ENCODE results near the gene PEG3.
"Not testable (repeated sequence)": the region's sequence is repeated elsewhere in the genome, so short reads cannot be mapped to it uniquely, and the experiment has no call there.

PEG3 gene

DNA sequence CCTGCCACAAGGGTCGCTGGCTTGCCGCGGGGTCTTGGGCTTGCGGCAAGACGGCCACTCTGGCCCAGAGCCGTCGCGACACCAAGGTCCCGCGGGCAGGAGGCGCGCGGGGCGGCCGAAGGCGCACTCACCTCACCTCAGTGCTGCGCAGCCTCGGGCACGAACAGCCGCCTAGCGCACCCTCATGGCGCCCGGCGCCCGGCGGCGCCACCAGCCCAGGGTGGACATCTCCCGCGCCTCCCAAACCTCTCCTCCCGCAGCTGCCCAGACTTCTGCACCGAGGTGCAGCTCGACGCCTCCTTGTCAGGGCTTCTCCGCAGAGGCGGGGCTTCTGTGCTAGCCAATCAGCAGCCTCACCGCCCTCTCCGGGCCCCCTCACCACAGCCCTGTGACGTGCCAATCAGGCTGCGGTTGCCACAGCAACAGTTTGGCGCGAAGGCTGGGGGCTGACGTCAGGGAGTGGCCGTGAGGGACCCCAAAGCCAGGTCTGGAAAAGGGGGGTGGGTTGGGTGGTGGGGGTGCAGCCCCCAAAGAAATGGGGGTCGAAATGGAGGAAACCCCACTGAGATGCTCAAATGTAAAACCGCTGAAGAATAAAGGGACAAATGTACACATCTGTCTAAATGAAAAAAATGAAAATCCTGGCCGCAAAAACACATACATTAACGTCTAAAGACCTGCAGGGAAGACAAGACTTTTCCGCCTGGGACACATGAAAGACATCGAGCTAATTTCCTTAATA lies at the start of gene PEG3, which contains the start of gene ZIM2:
TSS of gene PEG3 (minus strand) at position 276 of the 742 bp plus-strand sequence. CDS start 16,071 bp downstream, outside the sequence.
TSS of gene ZIM2 (minus strand) at position 276 of the 742 bp plus-strand sequence. CDS start 16,449 bp downstream, outside the sequence.
- DNase-seq: no peak

DNA sequence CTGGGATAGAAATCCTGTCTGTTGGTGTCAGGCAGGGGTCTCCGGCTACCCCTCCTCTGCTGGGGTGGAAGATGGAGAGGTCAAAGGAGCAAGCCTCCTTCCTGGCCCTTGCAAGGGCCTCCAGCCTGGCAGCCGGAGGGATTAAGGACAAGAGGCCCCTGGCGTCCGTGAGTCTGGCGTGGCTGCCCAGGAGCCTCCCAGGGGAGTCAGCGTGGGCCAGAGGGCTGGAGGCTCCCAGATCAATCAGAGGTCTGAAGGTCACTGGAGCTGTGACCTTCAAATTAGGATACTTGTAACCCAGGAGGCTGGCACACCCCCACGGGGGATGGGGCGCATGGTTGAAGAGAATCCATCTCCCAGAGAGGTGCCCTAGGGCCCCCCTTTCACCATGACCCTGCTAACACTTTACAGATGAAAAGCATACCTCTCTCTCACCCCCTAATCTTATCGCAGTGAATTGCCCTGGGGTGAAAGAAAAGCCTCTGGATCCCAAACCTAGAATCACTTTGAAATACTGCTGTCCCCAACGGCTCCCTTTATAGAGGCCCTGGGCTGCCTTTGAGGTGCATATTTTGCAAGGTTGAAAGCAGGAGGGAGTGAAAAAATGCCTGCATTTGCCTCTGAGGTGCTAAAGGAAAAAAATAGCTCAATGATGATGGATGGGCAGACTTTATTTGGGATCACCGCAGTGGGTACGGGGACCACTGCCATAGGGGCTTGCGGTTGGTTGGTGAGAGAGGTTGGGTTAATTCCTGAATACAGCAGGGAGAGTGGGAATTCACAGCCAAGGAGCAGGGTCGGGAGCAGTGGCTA lies 44.9 kb upstream of the PEG3 start:
- no peak for DNase-seq

DNA sequence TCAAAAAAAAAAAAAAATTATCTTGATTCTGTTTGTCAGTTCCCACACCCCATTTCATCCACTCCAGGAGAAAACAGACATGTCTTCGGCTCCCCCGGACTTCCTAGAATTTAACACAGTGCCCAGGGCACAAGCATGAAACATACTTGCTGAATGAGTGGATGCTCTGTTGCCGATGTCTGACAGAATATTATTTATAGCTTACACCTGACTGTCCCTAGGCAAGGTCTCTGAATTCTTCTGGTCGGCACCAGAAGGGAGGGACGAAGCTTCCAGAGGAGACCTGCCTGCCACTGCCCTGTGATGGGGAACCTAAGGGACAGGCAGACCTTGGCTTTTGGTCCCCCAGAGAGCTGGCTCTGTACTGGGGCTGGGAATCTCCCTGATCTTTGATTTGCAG lies 43.9 kb upstream of the PEG3 start:
- no peak for DNase-seq

DNA sequence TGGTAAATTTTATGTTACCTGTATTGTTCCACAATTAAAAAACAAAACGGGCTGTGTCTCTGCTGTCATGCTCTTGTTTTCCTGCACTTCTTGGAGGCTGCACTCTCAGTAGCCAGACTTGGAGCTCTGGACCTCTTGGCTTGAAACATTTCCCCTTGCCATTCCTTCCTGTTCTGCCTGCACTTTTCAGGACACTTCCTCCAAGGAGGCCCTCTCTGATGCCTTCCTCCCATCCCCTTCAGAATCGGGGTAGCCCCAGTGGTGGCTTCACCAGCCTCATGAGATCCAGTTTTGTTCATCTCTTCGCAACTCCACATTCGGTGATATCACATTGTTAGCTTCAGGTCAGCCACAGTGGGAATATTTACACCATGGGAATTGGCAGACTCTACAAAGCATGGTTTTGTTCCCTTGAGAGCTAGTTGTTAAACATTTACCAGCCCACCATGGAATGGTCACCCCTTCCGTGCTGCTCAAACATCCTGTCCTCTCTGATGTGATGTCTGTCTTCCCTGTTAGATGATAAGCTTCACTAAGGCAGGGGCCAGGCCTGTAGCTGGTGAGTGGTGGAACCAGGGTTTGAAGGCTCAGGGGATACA lies 40.2 kb upstream of the PEG3 start:
- DNase-seq: no peak

DNA sequence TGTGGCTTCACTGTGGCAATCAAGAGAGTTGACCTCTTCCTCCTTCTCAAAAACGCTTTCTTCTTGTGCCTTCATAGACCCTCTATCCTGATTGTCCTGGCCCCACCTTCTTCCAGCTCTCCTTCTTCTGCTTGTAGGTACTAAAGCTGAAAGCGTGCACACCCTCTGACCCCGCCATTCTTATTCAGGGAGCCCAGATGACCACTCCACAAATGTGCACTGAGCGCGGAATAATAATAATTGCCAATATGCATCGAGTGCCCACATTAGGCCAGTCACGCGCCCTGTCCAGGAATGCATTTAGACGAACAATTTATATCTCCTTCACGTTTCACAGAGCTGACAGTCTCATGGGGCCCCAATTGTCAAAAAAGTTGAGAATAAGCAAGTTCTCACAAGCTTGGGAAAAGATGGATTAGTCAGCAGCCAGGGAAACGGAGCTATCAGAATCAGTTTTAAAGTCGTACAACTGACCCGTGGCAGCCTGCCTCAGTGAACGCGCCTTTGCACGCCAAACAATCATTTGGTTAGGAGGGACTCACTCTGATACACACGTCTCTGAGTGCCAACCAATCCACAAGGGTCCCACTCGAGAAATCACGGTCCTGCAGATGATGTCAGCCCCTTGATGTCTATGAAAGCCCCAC lies 36.7 kb upstream of the PEG3 start:
- DNase-seq: no peak

DNA sequence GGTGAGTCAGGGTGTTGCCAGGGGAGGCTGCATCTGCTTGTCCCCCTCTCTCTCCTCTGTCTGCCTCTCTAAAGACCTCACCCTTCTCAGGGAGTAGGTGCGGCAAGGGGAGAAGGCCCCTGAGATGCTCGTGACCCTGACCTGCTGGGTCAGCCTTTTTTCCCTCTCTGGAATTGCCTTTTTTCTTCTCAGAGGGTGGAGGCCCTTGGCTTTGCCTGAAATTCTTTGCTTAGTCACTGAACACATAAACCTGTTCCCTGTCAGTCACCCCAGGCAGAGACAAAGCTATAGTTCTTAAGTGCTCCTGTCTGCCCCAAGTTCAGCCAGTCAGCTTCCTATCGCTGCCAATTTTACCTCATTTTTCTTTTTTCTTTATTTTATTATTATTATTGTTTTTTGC lies 35.2 kb upstream of the PEG3 start:
- no peak for DNase-seq

DNA sequence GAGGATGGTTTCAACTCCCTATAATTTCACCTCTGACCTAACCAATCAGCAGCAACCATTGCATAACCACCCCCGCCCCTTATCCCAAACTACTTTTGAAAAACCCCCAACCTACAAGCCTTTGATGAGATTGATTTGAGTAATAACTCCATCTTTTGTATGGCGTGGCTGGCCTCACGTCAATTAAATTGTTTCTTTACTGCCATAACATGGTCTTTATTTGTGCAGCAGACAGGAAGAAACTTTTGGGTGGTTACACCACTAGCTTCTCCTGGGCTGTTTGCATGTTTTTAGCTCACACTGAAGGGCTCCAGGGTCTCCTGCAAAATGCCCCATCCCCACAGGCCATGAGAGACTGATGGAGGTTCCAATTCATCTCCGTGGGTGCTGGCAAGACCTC lies 34.0 kb upstream of the PEG3 start:
- no peak for DNase-seq

DNA sequence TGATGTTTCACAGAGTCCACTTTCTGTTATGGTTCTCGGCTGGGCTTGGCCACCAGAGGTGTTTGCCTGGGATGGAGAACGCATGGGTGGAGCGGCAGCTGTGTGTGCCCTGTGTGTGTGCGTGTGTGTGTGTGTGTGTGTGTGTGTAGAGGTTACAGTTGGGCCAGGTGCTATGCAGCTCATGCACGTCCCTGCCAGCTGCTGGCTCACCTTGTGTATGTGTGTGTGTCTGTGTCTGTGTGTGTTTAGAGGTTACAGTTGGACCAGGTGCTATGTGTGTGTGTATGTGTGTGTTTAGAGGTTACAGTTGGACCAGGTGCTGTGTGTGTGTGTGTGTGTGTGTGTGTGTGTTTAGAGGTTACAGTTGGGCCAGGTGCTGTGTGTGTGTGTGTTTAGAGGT lies 33.0 kb upstream of the PEG3 start:
- DNase-seq: no peak

DNA sequence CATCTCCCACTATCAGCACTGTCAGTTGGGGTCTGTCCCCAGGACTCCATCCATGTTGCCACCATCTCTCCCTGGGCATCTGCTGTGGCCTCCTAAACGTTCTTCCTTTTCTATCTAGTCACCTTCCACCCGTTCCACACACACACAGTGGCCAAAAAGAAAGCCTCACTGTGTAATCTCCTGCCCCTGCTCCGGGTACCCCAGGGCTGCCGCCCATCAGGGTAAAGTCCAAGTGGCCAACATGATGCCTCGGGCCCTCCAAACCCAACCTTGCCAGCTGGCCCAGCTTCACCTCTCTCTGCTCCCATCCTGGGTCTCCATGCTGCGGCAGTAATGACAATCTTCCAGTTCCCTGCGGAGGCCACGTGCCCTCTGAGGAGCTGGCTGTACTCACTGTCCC lies 29.4 kb upstream of the PEG3 start:
- DNase-seq: no peak

DNA sequence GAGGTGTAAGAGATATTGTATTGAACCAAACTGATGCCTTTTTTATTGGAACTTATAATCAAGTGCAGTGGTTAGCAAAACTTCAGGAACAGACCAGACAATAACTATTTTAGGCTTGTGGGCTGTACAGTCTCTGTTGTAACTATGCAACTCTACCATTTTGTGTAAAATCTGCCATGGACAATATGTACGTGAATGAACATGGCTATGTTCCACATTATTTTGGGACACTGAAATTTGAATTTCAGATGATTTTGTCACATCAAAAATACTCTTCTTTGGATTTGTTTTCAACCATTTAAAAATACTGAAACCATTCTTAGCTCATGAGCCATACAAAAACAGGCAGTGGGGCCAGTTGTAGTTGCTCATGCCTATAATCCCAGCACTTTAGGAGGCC lies 27.9 kb upstream of the PEG3 start:
- DNase-seq: no peak

DNA sequence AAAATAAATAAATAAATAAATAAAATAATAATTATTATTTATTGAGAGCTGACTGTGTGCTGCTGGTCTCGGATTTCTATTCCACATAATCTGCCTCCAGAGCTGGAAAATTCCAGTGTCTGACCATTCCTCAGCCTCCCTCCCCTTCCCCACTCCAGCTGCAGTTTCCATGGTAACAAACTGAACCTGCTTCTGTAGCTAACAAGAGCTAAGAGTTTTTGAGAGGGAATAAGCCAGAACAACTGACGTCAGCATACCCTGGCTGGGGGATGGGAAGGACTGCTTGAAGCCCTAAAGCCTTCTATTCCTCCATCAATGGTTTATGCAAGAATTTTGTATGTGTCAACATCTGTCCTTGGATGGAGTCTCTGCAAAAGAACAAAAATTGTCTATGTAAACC lies 26.0 kb upstream of the PEG3 start:
- DNase-seq: no peak

DNA sequence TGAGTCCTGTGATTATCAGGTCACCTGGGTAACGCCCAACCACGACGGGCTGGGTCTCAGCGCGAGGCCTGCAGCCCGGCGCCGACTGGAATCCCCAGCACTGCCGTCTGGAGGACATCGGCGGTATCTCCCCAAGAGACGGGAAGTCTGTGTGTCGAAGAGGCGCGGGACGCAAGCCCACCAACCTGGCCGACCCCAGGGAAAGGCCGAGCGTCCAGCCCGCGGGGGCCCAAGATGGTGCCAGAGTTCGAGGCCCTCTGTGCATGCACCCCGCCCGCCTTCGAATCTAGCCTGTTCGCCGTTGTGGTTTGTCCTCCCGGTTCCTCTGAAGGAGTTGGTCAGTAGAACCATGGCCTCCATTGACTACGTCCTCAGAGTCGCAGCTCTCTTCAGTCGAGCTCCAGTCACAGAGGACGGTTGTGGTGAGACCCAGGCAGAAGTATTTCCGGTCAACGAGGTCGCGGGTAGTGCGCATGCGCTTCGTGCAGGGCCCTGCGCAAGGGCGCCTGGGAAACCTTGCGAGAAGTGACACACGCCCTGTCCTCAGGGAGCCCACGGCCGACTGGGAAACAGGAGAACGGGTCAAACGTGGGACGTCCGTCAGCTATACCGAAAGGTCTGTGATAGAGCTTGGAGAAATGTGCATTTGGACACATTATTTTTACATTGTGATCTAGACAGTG lies 24.1 kb upstream of the PEG3 start:
- no peak for DNase-seq

DNA sequence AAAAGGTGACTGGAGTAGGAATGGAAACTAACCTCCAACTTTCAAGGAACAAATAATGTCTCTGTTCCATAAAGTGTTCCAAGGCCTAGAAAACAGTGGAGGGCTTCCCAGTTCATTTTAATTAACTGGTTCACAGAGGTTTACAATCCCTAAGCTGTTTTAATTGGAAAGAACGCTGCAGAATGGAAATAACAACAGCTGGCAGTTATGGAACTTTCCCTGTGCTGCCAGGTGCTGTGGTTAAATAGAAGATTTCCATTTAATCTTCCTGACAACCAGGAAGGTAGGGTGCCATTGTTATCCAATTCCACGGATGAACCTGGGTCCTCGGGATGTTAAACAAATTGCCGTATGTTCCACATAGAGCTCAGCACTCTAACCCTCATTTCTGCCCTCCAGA lies 22.2 kb upstream of the PEG3 start:
- DNase-seq: no peak

DNA sequence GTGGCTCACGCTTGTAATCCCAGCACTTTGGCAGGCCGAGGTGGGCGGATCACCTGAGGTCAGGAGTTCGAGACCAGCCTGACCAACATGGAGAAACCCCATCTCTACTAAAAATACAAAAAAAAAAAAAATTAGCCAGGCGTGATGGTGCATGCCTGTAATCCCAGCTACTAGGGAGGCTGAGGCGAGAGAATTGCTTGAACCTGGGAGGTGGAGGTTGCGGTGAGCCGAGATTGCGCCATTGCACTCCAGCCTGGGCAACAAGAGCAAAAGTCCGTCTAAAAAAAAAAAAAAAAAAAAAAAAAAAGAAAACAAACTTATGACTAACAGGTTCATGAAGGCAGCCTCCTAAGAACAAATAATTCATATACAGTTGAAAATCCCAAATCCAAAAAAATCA lies 19.9 kb upstream of the PEG3 start:
- DNase-seq: not testable (repeated sequence)

DNA sequence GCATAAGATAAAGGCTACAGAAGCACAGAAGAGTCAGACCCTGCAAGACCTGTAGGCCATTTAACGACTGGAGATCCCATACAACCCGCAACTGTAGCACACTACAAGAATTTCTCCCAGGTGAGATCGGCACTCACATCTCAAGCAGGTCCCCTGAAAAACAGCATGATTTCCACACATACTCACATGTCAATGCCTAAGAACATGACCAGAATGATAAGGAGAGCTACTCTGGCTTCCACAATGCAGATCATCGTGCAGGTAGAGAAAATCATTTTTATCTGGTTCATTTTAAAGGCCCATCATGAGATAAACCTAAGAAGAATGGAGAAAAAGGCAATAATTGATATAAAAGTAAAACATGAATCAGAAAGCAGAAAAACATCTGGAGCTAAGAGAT lies 17.5 kb upstream of the PEG3 start:
- no peak for DNase-seq

DNA sequence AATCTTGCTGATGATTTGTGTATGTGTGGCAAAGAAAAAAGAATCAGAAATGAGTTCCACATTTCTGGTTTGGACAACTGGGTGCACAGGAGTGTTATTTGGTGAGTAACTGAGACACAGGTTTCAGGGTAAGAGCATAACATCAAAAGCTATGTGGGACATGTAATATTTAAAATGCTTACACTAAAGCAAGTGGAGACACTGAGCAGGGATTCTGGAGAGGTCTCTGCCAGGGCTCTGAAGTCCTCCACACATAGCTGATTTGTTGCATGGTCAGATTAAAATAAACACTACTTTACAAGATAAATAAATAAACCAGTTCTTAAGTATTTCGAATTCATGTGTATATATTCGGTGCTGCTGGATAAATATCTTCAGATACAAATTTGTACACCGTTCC lies 16.3 kb upstream of the PEG3 start:
- DNase-seq: no peak

DNA sequence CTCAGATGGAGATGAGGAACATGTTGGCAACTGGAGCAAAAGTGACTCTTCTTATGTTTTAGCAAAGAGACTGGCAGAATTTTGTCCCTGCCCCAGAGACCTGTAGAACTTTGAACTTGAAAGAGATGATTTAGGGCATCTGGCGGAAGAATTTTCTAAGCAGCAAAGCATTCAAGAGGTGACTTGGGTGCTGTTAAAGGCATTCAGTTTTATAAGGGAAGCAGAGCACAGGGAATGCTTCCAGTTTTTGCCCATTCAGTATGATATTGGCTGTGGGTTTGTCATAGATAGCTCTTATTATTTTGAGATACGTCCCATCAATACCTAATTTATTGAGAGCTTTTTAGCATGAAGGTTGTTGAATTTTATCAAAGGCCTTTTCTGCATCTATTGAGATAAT lies 11.8 kb upstream of the PEG3 start:
- DNase-seq: not testable (repeated sequence)

DNA sequence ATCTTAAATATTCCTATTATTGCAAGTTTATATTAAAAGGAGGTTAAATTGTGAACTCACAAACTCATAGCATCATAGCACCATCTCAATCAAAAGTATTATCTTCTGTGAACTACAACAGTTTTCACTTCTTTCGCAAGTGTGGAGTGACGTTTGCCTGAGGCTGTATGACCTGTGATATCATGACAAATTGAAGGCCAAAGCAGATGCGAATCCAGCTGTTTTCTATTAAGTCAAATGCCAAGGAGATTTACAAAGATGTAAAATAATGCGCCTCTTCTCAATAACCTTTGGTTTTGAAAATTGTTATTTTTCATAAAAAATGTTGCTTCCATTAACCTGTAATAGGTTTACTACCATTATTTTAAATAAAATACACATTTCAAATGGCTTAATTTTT lies 7.6 kb upstream of the PEG3 start:
- no peak for DNase-seq

DNA sequence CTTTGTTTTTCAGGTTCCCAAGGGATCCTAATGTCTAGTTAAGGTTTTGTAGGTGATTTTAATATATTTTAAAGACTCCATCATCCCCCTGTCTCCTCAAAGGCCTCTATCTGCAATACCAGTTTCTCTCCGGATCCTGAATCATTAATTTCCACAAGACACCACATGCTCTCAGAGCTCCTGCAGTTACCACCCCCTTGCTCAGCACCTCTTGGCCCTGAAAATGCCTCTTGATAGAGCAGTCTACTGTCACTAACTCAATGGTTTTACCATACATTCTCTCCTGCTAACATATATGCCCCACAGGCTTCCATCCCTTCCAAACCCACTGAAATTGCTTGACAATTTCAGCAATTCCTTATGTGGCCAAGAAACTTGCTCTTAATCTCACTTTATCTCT lies 1.9 kb upstream of the PEG3 start:
- no peak for DNase-seq

DNA sequence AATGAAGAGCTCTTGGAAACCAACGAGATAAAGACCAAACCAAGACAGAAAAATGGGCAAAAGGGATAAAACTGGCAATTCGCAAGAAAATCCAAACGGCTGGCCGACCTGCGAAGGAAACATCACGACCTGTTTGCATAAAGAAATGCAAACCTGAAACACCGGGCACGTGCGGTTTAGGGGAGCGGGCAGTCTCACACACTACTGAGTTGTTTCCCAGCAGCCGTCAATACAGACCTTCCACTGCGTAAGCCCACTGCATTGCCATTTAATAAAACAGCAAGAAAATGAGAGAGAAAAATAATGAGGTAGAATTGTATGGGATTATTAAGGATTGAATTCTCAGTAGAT lies 642 bp upstream of the PEG3 start:
- DNase-seq: no peak

DNA sequence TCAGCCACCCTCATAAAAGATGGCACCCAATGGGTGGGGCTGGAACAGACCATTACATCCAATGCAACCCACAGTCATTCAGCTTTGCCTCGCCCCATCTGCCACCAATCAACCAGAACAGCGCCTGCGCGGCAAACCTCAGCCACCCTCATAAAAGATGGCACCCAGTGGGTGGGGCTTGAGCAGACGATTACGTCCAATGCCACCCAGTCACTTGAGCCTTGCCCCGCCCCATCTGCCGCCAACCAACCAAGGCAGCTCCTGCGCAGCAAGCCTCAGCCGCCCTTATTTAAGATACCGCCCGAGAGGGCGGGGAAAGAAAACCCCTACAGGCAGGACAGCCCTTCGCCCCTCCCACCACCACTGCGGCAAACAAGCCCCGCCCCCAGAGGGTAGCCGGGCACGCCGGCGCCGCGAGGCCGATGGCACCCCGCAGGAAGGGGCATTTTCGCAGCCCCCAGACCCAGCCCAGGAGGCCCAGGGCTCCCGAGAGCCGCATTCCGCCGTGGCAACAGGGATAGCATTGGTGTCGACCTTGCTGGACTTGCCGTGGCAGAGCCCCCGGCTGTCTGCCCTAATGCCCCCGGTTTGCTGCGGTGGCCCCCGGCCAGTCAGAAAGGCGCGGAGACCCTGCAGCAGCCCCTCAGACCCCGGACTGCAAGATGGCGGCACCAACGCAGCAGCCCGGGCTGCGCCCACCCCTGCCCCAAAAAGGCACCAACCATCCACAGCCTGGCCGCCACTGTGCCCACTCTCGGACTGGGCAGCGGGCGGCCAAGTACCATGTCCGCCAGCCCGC lies 675 bp downstream of the PEG3 start:
- DNase-seq: peak; percentile 6
